ENCODE measurements around the gene VEGFB.
A peak's percentile ranks its signal among the peaks of the same experiment; 100 is the strongest.

Gene VEGFB

DNA sequence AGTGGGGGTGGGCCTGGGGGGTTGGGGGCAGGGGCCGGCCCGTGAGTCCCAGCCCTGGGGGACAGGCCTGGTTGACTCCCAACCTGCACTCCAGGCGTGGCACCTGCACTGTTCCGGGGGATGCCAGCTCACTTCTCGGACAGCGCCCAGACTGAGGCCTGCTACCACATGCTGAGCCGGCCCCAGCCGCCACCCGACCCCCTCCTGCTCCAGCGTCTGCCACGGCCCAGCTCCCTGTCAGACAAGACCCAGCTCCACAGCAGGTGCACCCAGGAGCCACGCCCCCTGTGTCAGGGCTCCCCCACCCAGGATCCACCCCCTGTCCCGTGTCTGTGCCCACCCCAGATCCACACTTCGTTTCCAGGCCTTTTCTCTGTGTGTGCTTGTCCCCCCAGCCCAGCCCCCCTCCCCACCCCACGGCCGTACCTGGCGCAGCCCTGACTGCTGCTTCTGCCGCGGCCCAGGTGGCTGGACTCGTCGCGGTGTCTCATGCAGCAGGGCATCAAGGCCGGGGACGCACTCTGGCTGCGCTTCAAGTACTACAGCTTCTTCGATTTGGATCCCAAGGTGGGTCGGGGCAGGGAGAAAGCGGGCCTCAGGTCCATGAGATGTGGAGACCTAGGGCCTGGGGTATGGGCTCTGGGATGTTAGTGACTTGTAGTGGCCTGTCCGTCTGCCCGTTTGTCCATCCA, 23.1 kb upstream of the VEGFB start:
- no peak for DNase-seq (ENCODE audit: low spot score)

DNA sequence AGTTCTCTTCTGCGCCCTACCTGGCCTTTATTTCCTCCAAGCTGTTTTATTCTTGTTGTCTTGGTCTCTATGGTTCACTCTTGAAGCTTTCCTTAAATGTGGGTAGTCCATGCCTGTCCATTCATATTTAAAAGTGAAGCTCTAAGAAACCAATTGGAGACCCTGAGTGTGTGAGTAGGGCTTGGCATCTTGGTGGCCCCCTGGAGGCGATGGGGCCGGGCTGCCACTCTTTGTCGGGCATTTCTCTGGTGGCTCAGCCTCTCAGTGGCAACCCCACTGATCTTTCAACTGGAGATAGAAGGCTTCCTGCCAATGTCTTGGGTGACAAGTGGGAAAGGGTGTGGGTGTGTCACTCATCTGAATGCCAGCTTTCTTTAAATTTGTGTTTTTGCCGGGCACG, 17.5 kb upstream of the VEGFB start:
- no peak for DNase-seq (ENCODE audit: low spot score)

DNA sequence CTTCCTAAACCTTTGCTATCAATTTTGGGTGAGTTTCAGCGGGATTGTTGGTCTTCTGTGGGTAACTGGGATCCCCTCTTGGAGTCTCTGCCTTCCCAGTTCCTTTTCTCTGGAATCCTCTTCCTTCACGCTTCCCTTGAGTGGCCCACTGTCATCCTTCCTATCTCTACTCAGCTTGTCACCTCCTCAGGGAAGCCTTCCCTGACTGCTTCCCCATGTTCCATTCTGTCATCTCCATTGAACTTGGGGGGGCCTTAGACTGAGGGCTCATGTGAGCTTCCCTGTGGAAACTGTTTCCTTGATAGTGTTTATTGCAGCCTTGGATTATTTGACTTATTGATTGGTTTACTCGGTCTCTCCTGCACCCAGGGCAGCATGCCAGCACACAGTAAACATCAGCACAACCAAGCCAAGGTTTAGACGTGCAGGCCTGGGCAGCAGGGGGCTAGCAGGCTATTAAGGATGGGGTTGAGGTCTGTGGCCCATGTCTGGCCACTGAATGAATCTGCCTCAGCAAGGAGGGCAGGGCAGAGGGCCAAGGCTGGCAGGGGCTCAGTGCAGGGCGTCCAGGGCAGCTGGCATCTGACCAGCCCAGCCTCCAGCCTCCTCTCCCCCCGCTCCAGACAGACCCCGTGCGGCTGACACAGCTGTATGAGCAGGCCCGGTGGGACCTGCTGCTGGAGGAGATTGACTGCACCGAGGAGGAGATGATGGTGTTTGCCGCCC, 15.6 kb upstream of the VEGFB start:
- DNase-seq (ENCODE audit: low spot score): no peak

DNA sequence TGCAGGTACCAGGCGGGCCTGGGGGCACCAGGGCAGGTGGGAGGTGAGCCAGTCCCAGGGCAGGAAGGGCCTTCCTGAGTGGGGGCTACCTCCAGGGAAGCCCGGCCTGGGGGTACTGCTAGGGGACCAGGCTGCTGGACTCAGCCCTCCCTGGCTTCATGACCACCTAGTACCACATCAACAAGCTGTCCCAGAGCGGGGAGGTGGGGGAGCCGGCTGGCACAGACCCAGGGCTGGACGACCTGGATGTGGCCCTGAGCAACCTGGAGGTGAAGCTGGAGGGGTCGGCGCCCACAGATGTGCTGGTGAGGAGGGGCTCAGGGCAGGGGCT, 15.1 kb upstream of the VEGFB start:
- no peak for DNase-seq (ENCODE audit: low spot score)

DNA sequence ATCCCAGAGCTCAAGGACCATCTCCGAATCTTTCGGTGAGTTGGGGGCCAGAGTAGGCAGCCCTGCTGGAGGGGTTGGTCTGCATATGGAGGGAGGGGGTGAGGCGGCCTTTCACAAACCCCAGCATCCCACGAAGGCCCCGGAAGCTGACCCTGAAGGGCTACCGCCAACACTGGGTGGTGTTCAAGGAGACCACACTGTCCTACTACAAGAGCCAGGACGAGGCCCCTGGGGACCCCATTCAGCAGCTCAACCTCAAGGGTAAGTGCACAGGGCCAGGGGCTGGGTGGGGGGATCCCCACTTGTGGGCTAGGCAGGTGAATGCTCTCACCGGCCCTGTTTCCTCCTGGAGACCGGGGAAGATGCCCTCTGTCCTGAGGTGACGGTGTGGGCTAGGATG, 14.6 kb upstream of the VEGFB start:
- no peak for DNase-seq (ENCODE audit: low spot score)

DNA sequence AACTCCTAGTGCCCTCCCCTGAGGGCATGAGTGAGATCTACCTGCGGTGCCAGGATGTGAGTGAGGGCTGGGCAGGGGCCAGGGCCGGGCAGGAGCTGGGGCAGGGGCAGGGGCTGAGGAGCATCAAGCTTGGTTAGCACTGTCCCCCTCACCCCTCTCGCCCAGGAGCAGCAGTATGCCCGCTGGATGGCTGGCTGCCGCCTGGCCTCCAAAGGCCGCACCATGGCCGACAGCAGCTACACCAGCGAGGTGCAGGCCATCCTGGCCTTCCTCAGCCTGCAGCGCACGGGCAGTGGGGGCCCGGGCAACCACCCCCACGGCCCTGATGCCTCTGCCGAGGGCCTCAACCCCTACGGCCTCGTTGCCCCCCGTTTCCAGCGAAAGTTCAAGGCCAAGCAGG, 14.1 kb upstream of the VEGFB start:
- no peak for DNase-seq (ENCODE audit: low spot score)

DNA sequence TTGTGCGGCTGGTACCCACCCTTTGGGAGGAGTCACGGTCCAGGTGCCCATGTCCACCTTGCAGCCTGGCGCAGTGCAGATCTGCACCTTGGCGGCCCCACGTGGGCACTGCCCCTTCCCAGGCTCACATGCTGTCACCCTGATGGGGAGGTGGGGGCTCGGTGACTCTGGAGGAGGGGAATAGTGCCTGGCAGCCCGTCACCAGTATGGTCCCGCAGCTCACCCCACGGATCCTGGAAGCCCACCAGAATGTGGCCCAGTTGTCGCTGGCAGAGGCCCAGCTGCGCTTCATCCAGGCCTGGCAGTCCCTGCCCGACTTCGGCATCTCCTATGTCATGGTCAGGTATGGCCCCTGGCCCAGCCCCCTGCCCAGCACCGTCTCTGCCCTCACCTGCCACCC, 13.6 kb upstream of the VEGFB start:
- no peak for DNase-seq (ENCODE audit: low spot score)

DNA sequence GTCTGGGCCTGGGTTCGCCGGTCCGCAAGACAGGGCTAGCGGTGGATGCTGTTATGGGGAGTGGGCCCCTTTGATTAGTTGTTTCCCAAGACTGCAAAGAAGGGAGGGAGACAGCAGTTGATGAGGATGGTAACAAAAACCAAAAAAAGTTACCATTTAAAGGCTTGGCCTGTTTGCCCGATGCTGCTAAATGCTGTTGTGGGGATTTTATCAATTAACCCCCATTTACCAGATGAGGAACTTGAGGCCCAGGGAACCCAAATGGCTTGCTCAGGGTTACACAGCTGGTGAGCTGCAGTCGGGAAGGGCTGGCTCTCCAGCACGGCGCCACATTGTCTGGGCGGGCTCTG, 11.8 kb upstream of the VEGFB start:
- DNase-seq (ENCODE audit: low spot score): no peak

DNA sequence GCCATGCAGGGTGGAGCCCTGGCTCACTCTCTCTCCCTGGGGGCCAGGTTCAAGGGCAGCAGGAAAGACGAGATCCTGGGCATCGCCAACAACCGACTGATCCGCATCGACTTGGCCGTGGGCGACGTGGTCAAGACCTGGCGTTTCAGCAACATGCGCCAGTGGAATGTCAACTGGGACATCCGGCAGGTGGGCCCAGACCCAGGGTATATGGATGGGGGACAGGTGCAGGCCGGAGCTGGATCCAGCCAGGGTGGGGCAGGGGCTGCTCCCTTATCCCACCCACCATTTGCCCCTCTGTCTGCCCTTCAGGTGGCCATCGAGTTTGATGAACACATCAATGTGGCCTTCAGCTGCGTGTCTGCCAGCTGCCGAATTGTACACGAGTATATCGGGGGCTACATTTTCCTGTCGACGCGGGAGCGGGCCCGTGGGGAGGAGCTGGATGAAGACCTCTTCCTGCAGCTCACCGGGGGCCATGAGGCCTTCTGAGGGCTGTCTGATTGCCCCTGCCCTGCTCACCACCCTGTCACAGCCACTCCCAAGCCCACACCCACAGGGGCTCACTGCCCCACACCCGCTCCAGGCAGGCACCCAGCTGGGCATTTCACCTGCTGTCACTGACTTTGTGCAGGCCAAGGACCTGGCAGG, 11.3 kb upstream of the VEGFB start:
- no peak for DNase-seq (ENCODE audit: low spot score)

DNA sequence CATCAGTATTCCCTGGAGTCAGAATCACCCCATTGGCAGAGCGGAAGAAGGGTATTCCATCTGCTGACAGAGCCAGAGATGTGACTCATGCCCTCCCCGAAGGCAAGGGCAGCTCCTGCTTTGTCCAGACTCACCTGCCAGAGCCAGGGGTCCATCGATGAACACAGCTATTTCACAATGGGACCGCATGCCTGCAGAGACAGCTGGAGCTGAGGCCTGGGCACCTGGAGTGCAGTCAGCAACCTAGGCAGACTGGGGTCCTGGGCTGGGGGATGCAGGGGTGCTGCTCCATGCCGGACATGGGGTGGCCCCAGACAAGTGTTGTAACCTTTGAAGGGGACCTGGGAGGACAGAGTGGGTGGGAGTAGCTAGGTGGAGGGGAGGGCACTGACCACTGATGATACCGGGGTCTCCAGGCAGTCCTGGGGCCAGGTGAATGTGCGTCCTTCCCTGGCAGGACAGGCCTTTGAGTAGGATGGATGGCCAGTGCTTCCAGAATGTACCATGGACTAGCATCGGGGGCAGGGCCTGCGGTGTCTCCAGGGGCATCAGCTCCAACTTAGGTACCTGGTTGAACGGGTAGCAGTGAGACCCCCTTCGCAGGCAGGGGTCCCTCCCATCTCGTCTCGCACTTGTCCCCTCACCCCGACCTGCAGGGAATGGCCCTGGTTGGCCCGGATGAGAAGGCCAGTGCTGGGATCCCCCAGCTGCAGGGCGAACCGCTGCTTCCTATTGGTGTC, 10.1 kb upstream of the VEGFB start:
- DNase-seq (ENCODE audit: low spot score): no peak

DNA sequence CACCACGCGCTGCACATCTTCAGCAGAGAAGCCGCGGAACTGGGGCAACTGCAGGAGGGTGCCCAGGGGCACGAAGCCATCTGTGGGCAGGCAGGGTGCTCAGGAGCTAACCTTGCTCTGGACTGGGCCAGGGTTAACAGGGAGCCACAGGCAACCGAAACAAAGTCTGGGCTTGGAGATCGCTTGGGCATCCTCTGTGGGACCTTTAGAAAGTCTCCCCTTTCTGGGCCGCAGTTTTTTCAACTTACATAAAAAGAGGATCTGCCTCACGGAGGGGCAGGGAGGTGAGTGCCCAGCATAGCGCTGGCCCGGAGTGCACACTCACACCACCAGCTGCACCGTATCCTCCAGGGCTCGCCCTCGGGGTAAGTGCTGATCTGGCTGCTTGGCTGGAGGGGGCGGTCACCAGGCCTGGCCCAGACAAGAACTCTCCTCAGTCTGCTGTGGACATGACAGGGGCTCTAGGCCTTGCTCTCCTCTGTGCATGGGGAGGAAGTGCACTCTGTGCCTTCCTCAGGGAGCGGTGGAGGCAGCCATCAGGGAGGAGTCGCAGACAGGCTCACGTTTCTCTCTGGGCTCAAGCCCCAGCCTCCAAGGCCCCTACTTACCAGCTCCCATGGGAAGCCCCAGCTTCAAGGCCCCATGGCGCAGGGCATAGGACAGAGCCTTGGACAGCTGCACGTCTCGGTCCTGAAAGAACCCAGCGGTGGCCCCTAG, 9.3 kb upstream of the VEGFB start:
- no peak for DNase-seq (ENCODE audit: low spot score)

DNA sequence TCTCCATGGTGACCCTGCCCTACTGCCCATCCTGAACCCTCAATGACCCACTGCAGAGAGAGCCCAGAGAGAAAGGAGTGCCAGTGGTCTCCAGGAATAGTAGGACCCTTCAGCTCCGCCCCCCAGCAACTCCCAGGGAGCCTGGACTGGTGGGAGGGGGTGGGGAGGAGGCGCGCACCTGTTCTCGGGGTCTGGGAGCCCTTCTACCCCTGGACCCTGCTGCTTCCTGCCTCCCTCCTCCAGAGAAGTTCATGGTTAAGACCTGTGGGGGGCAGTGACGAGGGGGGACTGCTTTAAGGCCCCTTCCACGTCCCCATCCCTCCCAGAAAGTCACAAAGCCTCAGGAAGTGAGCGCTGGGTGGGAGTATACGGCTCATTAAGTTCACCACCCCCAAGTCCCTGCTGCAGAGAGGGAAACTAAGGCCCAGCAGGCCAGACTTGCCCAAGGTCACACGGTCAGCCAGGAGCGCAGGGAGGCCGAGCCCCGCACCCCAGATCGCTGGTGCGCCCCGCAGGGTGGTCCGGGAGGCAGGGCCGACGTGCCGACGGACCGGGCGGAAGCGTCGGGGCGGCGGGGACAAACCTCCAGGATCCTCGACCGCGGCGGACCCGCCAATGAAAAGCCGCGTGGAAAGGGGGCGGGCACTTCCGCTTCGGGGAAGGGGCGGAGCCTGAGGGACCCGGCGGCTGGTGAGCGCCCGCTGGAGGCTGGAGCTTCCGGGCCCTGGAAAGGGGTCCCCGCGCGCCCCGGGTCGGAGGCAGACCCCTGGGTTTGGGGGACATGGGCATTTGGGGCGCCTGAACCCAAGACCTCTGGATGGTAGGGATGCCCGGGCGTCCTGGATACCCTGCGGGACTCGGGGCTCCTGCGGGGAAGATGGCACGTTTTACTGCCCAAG, 8.5 kb upstream of the VEGFB start, which contains the start of the genes NUDT22 and TRPT1:
Gene NUDT22 (plus strand): TSS at position 667 of the 899 bp plus-strand sequence. CDS start 379 bp downstream, outside the sequence.
Gene TRPT1 (minus strand): TSS at position 579 of the 899 bp plus-strand sequence. CDS start 326 bp downstream, at position 253.
- peak; percentile 74 for DNase-seq (ENCODE audit: low spot score)

DNA sequence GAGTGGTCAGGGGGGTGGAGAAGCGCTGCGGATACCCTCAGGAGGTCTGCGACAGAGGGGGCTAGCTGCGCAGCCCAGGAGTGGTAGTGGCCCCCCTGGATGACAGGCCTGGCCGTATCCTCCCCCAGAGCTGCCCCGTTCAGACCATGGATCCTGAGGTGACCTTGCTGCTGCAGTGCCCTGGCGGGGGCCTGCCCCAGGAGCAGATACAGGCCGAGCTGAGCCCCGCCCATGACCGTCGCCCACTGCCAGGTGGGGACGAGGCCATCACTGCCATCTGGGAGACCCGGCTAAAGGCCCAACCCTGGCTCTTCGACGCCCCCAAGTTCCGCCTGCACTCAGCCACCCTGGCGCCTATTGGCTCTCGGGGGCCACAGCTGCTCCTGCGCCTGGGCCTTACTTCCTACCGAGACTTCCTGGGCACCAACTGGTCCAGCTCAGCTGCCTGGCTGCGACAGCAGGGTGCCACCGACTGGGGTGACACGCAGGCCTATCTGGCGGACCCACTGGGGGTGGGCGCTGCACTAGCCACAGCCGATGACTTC, 7.8 kb upstream of the VEGFB start:
- DNase-seq (ENCODE audit: low spot score): no peak

DNA sequence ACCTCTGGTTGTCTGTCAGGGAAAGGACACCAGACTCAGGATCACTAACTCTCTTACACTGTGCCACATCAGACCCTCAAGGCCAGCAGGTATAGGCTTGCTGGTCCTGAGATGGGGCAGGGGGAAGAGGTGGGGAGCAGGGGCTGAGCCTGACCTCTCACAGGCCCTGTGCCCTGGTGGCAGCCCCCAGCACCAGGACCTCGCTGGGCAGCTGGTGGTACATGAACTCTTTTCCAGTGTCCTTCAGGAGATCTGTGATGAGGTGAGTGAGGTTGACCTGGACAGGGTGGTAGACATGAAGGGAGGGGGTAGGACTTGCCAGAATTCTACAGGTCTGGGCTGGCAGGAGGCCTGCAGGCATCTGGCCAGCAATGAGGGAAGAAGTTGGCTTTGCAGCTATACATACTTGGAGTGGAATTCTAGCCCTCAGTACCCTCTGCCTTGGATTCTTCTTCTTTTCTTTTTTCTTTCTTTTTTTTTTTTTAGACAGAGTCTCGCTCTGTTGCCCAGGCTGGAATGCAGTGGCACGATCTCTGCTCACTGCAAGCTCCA, 6.9 kb upstream of the VEGFB start:
- DNase-seq (ENCODE audit: low spot score): no peak

DNA sequence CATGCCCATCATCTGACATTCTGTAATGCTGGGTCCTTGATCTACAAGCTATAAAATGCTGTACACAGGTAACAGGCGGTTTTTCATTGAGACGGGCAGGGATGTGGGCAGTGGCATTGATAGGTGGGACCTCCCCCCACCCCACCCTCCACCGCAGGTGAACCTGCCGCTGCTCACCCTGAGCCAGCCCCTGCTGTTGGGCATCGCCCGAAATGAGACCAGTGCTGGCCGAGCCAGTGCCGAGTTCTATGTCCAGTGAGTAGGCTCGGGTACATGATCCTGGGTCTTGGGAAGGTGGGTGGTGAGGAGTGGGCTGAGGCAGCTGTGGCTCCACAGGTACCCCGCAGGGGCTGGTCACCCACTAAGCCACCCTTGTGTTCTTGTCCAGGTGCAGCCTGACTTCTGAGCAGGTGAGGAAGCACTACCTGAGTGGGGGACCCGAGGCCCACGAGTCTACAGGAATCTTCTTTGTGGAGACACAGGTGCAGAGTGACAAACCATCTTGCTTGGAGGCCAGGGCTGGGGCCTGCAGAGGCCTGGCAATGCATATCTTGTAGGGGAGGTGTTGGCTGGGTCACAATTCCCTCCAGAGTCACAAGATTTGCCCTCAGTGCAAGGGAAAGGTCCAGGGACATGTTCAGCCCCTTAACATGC, 5.2 kb upstream of the VEGFB start:
- DNase-seq (ENCODE audit: low spot score): no peak

DNA sequence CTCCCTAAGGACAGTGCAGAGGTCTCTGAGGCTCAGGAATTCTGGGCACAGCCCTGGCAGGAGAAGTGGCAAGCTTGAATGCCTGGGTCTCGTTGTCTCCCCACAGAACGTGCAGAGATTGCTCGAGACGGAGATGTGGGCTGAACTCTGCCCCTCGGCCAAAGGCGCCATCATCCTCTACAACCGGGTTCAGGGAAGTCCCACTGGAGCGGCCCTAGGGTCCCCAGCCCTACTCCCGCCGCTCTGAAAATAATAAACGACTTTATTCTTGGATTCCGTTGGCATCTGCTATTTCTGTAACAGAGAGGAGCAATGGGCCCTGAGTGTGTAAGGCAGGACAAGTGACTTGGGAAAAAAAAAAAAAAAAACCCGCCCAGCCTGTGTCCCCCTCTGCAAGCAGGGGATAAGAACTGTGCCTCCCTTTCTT, 4.6 kb upstream of the VEGFB start:
- peak; percentile 4 for DNase-seq (ENCODE audit: low spot score)

DNA sequence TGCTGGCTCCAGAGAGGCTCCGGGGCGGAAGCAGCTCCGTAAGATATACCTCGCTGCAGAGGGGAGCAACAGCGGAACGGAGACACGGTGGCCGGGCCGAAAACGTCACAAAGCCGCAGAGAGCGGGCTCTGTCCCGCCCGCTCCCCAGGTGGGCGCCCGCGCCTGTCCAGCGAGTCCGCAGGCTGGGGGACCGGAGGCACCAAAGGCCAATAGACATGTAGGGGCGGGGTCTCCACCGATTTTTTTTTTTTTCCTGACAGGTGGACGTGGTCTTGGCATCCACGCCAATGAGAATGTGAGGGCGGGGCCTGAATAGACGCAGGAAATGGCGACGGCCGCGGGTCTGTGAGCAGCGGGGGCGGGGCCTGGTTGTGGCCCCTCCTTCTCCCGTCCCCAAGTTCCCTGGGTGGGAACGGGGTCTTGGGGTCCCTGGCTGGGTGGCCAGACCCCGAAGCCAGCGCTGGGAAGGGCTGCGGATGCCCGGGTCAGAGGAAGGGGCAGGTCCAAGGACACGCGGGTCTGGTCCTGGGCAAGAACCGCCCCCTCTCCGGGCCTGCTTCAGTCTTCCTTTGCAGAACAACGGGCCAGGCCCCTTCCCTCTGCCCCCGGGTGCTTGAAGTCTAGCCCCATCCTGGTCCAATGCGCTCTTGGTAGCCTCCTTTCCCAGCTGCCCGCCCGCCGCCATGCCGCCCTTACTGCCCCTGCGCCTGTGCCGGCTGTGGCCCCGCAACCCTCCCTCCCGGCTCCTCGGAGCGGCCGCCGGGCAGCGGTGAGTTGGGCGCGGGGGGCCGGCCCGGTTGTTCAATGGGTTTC, 4.0 kb upstream of the VEGFB start, which contains the start of gene DNAJC4:
Gene DNAJC4 (plus strand): TSS at position 378 of the 814 bp plus-strand sequence. CDS start 307 bp downstream, at position 685.
- peak; percentile 92 for DNase-seq (ENCODE audit: low spot score)

DNA sequence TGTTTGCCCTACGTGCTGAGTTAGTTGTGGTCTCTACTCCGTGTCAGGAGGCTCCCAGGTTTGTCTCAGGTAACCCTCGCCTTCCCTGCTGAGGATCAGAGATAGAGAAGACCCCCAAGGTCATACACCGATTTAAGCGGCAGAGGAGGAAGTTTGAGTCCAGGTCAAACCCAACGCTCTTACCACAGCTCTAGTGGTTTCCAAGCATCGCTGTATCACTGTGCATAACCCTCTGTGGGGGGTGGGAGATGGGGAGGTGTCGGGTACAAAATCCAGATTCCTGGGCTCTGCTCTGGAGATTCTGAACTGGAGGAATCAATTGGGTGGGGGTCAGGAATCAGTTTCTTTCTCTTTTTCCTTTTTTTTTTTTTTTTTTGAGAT, 3.4 kb upstream of the VEGFB start:
- DNase-seq (ENCODE audit: low spot score): peak; percentile 30

DNA sequence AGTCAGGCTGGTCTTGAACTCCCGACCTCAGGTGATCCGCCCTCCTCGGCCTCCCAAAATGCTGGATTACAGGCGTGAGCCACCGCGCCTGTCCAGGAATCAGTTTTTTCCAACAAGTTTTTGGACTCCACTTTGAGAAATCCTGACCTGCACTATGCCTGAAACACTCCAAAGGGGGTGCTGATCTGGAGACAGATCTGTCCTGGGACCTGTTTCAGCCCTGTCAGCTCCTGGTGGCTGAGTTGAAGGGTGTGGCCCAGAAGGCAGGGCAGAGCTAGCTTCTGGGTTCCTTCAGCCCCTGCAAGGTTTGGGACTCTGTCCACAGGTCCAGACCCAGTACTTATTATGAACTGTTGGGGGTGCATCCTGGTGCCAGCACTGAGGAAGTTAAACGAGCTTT, 2.8 kb upstream of the VEGFB start:
- DNase-seq (ENCODE audit: low spot score): no peak

Data from pons (tissue), 1 donor.